ENCODE data around the gene CAB39L. TPM values are rescaled to one million over a fixed set of nuclear protein-coding genes. Genes with fewer than 3 reads are reported as not detected.

The CAB39L gene
- total and polyA plus RNA-seq, 2 of the 13 experiments (the other 11 are each of a cell fraction or from before 2014, with no cell fraction given), result 3.1 to 6.1 TPM

DNA sequence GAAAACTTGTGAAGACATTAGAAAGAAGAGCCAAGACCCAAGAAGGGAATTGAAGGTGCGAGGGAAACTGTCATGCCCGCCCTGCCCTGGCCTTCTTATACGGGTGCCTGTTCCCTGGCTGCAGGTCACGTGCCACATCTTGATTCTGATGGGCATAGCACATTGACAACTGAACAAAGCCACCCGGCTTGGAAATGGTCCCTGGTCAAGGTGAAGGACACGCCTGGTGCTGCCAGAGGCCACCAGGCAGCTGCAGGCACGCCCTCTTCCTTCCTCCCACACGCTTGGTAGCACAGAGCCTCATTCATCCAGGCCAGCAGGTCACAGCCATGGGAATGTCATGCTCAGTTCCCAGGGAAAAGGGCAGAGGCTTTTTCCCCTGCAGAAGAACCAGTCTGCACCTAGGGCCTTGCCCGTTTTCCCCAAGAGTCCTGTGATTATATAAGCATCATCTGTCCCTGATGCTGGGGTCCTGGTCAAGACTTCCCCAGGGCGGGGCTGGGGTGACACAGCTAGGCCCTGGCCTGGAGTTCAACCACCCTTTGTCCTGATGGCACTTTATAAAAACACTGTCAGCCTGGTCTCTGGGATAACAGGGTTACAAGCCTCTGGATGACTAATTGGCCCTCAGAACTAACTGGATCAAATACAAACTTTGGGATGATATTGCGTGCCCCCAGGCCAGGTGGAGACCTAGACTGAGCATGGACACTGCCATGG, 140.2 kb downstream of the CAB39L start (continued):
- TF ChIP-seq, protein P1, sequence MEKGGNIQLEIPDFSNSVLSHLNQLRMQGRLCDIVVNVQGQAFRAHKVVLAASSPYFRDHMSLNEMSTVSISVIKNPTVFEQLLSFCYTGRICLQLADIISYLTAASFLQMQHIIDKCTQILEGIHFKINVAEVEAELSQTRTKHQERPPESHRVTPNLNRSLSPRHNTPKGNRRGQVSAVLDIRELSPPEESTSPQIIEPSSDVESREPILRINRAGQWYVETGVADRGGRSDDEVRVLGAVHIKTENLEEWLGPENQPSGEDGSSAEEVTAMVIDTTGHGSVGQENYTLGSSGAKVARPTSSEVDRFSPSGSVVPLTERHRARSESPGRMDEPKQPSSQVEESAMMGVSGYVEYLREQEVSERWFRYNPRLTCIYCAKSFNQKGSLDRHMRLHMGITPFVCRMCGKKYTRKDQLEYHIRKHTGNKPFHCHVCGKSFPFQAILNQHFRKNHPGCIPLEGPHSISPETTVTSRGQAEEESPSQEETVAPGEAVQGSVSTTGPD (CRISPR knock-in tag; IDR thresholded peaks at IDR 0.05), result peak; percentile 88; the same call in 1 of the 2 replicates
- TF ChIP-seq, protein P2, sequence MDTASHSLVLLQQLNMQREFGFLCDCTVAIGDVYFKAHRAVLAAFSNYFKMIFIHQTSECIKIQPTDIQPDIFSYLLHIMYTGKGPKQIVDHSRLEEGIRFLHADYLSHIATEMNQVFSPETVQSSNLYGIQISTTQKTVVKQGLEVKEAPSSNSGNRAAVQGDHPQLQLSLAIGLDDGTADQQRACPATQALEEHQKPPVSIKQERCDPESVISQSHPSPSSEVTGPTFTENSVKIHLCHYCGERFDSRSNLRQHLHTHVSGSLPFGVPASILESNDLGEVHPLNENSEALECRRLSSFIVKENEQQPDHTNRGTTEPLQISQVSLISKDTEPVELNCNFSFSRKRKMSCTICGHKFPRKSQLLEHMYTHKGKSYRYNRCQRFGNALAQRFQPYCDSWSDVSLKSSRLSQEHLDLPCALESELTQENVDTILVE (CRISPR knock-in tag; IDR thresholded peaks at IDR 0.05), result no peak
- TF ChIP-seq ZNF550 (CRISPR knock-in tag; IDR thresholded peaks at IDR 0.05; ENCODE audit: borderline replicate concordance) (no peak), EED (CRISPR knock-in tag; IDR thresholded peaks at IDR 0.05) (no peak), NR2F1 (CRISPR knock-in tag; IDR thresholded peaks at IDR 0.05) (peak in 1 of 2 experiments; percentile 54; a peak in 1 of 4 replicates), ZNF468 (CRISPR knock-in tag; IDR thresholded peaks at IDR 0.05) (no peak), SP140L (CRISPR knock-in tag; IDR thresholded peaks at IDR 0.05; ENCODE audit: borderline replicate concordance) (no peak), REL (CRISPR knock-in tag; conservative IDR thresholded peaks at IDR 0.05) (no peak), ASH2L (IDR thresholded peaks at IDR 0.05; ENCODE audit: insufficient read length, low read depth, low read length) (no peak), ZFP62 (CRISPR knock-in tag; IDR thresholded peaks at IDR 0.05) (no peak), ZBTB42 (CRISPR knock-in tag; IDR thresholded peaks at IDR 0.05) (no peak), ZNF44 (CRISPR knock-in tag; IDR thresholded peaks at IDR 0.05) (no peak), MTF1 (CRISPR knock-in tag; IDR thresholded peaks at IDR 0.05) (no peak), GATA4 (IDR thresholded peaks at IDR 0.05; ENCODE audit: borderline replicate concordance, low read depth) (no peak), ETV5 (CRISPR knock-in tag; IDR thresholded peaks at IDR 0.05; ENCODE audit: borderline replicate concordance) (peak; percentile 84; the same call in 1 of the 2 replicates), HDAC1 (CRISPR knock-in tag; IDR thresholded peaks at IDR 0.05) (peak; percentile 45; the same call in 1 of the 2 replicates), ZNF878 (CRISPR knock-in tag; IDR thresholded peaks at IDR 0.05) (no peak), NCOA1 (CRISPR knock-in tag; IDR thresholded peaks at IDR 0.05) (no peak), MAFG (CRISPR knock-in tag; IDR thresholded peaks at IDR 0.05) (no peak), ZSCAN21 (CRISPR knock-in tag; IDR thresholded peaks at IDR 0.05; ENCODE audit: borderline replicate concordance) (no peak), ZNF879 (CRISPR knock-in tag; IDR thresholded peaks at IDR 0.05) (no peak), EP300 (IDR thresholded peaks at IDR 0.05; ENCODE audit: low read depth in 2 of 2, low read length in 2 of 2) (peak in 1 of 2 experiments; percentile 71; a peak in 2 of 4 replicates), EP300 (CRISPR knock-in tag; IDR thresholded peaks at IDR 0.05; ENCODE audit: borderline replicate concordance) (peak; percentile 74; the same call in 1 of the 2 replicates), ZNF546 (CRISPR knock-in tag; conservative IDR thresholded peaks at IDR 0.05) (no peak), SAP130 (CRISPR knock-in tag; IDR thresholded peaks at IDR 0.05; ENCODE audit: low read depth) (peak; percentile 88)
- TF ChIP-seq, protein P3, sequence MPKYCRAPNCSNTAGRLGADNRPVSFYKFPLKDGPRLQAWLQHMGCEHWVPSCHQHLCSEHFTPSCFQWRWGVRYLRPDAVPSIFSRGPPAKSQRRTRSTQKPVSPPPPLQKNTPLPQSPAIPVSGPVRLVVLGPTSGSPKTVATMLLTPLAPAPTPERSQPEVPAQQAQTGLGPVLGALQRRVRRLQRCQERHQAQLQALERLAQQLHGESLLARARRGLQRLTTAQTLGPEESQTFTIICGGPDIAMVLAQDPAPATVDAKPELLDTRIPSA (CRISPR knock-in tag; IDR thresholded peaks at IDR 0.05; ENCODE audit: borderline replicate concordance), result no peak
- TF ChIP-seq, protein P4, sequence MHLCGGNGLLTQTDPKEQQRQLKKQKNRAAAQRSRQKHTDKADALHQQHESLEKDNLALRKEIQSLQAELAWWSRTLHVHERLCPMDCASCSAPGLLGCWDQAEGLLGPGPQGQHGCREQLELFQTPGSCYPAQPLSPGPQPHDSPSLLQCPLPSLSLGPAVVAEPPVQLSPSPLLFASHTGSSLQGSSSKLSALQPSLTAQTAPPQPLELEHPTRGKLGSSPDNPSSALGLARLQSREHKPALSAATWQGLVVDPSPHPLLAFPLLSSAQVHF (CRISPR knock-in tag; IDR thresholded peaks at IDR 0.05), result no peak

Measured in HepG2 (cell line).